Omental fat pad (tissue), 4 donors: ENCODE measurements around the gene MAFB. TPM values are rescaled to one million over a fixed set of nuclear protein-coding genes. Genes with fewer than 3 reads are reported as not detected.

Experiments
- ATAC-seq: fragments of 150-250 bp; one replicate; pipeline ENCODE4 v1.9.1; 2016; ENCODE audit warnings: mild to moderate bottlenecking, moderate library complexity; ENCODE audit not compliant: low FRiP score
- DNase-seq: peaks from one replicate; pipeline ENCODE4 v3.0.0-alpha.2; 2019; ENCODE audit warnings: low spot score
- total RNA-seq, 4 donors: library from RNA; depleted of rRNA; stranded (reverse); fragments of >200 nt; gene quantifications; one replicate each; pipeline ENCODE4 v1.1.0, GENCODE V29; 2016
- TF ChIP-seq, protein P1 (sequence below), 3 donors: fragments of 450-650 bp; IDR thresholded peaks; one replicate each; pipeline ENCODE4 v1.5.1; 2016 to 2017; ENCODE audit warnings: antibody characterized with exemption in 3 of 3, mild to moderate bottlenecking in 3 of 3, moderate library complexity in 2 of 3

Gene MAFB
- total RNA-seq, 4 donors from 2014 or later: 44.3 to 173 (median 82.4) TPM

DNA sequence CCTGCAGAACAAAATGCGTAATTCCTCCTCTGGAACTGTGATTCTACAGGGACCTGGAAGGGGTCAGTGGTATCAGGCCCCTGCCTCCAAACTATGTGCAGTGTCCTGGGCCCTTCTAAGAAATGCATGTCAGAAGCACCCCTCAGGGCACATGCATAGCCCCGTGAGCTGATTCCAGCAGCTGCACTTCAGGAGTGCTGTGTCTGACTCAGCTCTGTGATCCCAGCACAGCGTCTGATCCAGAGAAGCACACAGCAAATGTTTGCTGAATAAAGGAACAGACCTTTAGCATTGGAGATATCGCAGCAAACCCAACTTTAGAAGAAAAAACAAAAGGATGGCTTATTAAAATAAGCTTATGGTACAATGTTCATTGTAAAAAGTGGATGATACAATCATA lies 15.8 kb upstream of the MAFB start:
- TF ChIP-seq, protein P1, sequence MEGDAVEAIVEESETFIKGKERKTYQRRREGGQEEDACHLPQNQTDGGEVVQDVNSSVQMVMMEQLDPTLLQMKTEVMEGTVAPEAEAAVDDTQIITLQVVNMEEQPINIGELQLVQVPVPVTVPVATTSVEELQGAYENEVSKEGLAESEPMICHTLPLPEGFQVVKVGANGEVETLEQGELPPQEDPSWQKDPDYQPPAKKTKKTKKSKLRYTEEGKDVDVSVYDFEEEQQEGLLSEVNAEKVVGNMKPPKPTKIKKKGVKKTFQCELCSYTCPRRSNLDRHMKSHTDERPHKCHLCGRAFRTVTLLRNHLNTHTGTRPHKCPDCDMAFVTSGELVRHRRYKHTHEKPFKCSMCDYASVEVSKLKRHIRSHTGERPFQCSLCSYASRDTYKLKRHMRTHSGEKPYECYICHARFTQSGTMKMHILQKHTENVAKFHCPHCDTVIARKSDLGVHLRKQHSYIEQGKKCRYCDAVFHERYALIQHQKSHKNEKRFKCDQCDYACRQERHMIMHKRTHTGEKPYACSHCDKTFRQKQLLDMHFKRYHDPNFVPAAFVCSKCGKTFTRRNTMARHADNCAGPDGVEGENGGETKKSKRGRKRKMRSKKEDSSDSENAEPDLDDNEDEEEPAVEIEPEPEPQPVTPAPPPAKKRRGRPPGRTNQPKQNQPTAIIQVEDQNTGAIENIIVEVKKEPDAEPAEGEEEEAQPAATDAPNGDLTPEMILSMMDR (IDR thresholded peaks at IDR 0.05): no peak
- ATAC-seq (no peak), DNase-seq (no peak)

DNA sequence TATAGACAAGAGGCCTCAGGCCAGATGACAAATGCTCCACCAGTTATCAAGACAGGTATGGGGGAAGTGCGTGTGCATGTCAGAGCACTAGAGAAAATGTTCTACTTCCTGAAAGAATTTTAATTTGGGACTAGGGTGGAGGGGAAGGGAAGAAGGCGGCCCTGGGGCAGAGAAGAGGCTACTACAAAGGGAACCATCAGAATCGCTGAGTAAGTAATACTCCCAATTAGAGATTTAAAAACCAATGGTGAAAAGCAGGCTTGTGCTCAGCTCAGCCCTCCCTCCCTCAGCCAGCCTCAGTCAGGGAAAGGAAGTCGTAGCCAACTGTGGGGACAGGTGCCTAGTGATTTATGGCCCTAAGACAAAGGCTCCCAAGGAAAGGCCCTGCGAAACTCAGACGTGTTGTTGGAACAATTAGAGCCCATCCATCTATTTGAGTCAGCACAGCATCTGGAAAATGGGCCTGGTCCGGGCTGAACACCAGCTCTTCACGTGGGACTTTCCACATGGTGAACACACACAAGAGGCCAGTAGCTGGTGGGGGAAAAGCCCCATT lies 15.0 kb upstream of the MAFB start:
- no peak for ATAC-seq
- no peak for DNase-seq
- TF ChIP-seq, protein P1 (IDR thresholded peaks at IDR 0.05): no peak

DNA sequence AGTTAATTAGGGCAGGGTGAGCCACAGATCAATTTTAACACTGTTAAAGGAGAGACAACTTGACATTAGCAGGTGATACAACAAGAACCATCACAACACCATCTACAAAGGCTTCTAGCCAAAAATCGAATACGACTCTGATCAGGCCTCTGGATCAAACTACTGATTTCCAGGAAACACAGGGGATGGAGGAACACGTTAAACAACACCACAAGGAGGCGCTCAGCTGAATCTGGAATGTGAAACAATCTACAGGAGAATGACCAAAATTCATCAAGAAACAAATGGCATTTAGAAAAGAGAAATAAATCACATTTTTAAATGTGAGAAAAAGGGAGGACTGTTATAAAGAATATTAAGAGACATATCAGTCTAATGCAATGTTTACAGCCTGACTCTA lies 13.5 kb upstream of the MAFB start:
- DNase-seq (no peak), ATAC-seq (no peak)

DNA sequence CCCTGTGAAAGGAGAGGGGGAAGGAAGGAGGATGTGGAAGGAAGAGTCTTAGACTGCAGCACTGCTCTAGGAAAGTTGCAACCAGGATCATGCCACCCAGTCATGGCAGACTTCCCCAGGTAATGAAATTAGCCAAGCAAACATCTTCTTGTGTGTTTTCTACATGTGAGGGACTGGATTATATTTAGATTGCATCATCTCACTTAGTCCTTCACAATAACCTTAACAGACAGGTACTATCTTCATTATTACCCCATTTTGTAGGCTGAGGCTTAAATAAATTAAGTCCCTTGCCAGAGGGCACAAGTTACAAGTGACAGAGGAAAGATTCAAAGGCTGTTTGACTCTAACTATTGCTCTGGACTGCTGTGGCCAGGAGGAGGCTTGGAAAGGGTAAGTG lies 9.7 kb upstream of the MAFB start:
- TF ChIP-seq, protein P1 (IDR thresholded peaks at IDR 0.05): no peak
- ATAC-seq: no peak
- DNase-seq: no peak

More for the DNA sequence above, 13.5 kb upstream of the MAFB start:
- TF ChIP-seq, protein P1 (IDR thresholded peaks at IDR 0.05): no peak

DNA sequence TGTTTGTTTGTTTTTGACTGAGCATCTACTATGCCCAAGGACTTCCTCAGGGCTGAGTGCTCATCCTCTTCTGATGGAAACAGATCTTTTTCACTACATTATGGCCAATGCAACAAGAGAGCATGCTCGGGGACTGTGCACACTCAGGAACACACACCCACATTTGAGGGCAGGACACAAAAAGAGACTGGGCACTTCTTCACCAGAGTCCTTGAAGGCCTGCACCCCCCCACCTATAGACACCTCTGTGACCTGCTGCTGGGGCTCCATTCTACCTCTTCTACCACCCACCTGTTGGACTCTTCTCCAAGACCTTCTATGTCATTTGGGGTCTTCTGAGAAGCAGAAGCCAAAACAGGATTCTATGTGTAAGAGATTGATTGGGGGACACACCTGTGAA lies 9.2 kb upstream of the MAFB start:
- TF ChIP-seq, protein P1 (IDR thresholded peaks at IDR 0.05): no peak
- ATAC-seq: no peak
- DNase-seq: no peak

DNA sequence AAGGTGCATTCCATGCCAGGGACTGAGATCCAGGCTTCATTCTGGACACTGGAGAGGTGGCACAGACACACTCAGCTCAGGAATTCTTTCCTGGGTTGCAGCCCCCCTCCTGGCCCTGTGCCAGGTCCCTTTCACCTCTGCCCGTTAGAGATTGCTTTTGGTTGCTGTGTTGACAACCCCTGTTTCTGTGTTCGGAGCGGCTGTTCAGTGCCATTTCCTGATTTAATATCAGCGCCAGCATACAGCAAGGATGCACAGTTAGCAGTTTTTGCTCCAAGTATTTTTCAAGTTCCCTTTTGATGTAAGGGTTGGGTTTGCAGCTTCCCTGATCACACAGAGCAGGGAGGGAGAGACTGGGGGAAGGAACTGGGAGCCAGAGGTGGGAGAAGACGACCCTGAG lies 8.5 kb upstream of the MAFB start:
- DNase-seq (no peak), ATAC-seq (no peak)
- TF ChIP-seq, protein P1 (IDR thresholded peaks at IDR 0.05): no peak

DNA sequence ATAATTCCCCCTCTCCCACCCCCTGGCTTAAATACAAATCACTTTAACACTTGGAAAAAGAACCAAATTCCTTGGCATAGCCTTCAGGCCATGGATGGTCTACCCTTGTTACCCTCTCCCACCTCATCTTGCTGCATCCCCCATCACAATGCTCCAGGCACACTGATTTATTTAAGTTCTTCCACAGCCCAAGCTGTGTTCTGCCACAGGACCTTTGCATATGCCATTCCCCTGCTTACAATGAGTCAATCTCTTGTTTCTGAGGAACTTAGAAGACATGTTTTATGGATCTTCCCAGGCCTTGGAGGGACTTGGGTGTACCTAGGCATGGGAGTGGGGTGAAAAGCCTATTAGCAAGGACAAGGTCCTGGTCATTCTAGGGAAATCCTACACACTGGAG lies 6.2 kb upstream of the MAFB start:
- ATAC-seq (no peak), DNase-seq (no peak)
- TF ChIP-seq, protein P1 (IDR thresholded peaks at IDR 0.05): no peak
